NAMALWA (cell line): ENCODE data around the gene OTULIN.

Experiments
- DNase-seq: peaks from one replicate; pipeline ENCODE4 v3.0.0-alpha.2; 2015; ENCODE audit warnings: low spot score

Gene OTULIN

GRCh38 chr5:14741801-14742440 lies 77.4 kb downstream of the OTULIN start:
- DNase-seq: no peak

GRCh38 chr5:14742498-14742897 lies 78.0 kb downstream of the OTULIN start:
- DNase-seq: peak; percentile 76

GRCh38 chr5:14743601-14744295 lies 79.2 kb downstream of the OTULIN start:
- no peak for DNase-seq

- DNase-seq: peak; percentile 56
Measured at GRCh38 chr5:14744296-14745187, 80.0 kb downstream of the OTULIN start.

- no peak for DNase-seq
Measured at GRCh38 chr5:14745188-14745563, 80.7 kb downstream of the OTULIN start.

- DNase-seq: no peak
Measured at GRCh38 chr5:14745753-14746152, 81.2 kb downstream of the OTULIN start.

GRCh38 chr5:14748180-14748900 lies 83.8 kb downstream of the OTULIN start:
- DNase-seq: no peak
